Mesenchymal stem cell (in vitro differentiated cells and primary cell): ENCODE measurements around the gene TMEM167B.
"Not testable (repeated sequence)": the region's sequence is repeated elsewhere in the genome, so short reads cannot be mapped to it uniquely, and the experiment has no call there.

ENCODE experiments used
- DNase-seq: peaks from one replicate; pipeline ENCODE4 v3.0.0-alpha.2; 2013
- H2AFZ ChIP-seq: one replicate; pipeline ENCODE4 v1.6.1; 2013; ENCODE audit warnings: low read depth, mild to moderate bottlenecking, control low read depth, inconsistent platforms, low read length, moderate library complexity
- H2AK5ac ChIP-seq: 2 replicates; pipeline ENCODE4 v1.6.1; 2013; ENCODE audit warnings: low read length, moderate library complexity, mild to moderate bottlenecking, inconsistent platforms; ENCODE audit not compliant: severe bottlenecking
- H2BK120ac ChIP-seq: one replicate; pipeline ENCODE4 v1.6.1; 2013; ENCODE audit warnings: low read depth, mild to moderate bottlenecking, inconsistent platforms, low read length, moderate library complexity
- H2BK12ac ChIP-seq, 2 experiments: one replicate each; pipeline ENCODE4 v1.6.1; 2013; ENCODE audit warnings: inconsistent platforms in 2 of 2, low read length in 2 of 2, mild to moderate bottlenecking in 2 of 2, moderate library complexity in 2 of 2, control low read depth in 1 of 2
- H2BK15ac ChIP-seq: one replicate; pipeline ENCODE4 v1.6.1; 2013; ENCODE audit warnings: mild to moderate bottlenecking, low read depth, inconsistent platforms; ENCODE audit not compliant: poor library complexity, severe bottlenecking
- H2BK5ac ChIP-seq: 2 replicates; pipeline ENCODE4 v1.6.1; 2013; ENCODE audit warnings: low read depth, mild to moderate bottlenecking, low read length, control low read depth, inconsistent platforms; ENCODE audit not compliant: poor library complexity, severe bottlenecking
- H3K14ac ChIP-seq, 2 experiments: one replicate each; pipeline ENCODE4 v1.6.1; 2013; ENCODE audit warnings: inconsistent platforms in 2 of 2, low read length in 2 of 2, control low read depth in 1 of 2, mild to moderate bottlenecking in 1 of 2, moderate library complexity in 1 of 2
- H3K18ac ChIP-seq, 2 experiments: one replicate each; pipeline ENCODE4 v1.6.1; 2013; ENCODE audit warnings: inconsistent platforms in 2 of 2, low read length in 2 of 2, control low read depth in 1 of 2, low read depth in 1 of 2, mild to moderate bottlenecking in 1 of 2
- H3K23ac ChIP-seq, 2 experiments: one replicate each; pipeline ENCODE4 v1.6.1; 2013; ENCODE audit warnings: inconsistent platforms in 2 of 2, low read length in 2 of 2, mild to moderate bottlenecking in 2 of 2, moderate library complexity in 2 of 2, control low read depth in 1 of 2
- H3K27ac ChIP-seq: 2 replicates; pipeline ENCODE4 v1.5.1; 2013; ENCODE audit warnings: mild to moderate bottlenecking, moderate library complexity, low read length, control low read depth, inconsistent platforms; ENCODE audit not compliant: poor library complexity, severe bottlenecking
- H3K27me3 ChIP-seq, 2 experiments: 2 replicates each; pipeline versions ENCODE4 v1.6.1 to v1.7.0; 2013; ENCODE audit warnings: low read length in 2 of 2, mild to moderate bottlenecking in 2 of 2, moderate library complexity in 2 of 2, control low read depth in 1 of 2, inconsistent platforms in 1 of 2; ENCODE audit not compliant: control insufficient read depth in 1 of 2, insufficient read depth in 1 of 2
- H3K36me3 ChIP-seq, 2 experiments: 2 replicates each; pipeline versions ENCODE4 v1.6.1 to v1.7.0; 2013; ENCODE audit warnings: low read length in 2 of 2, control low read depth in 1 of 2, inconsistent platforms in 1 of 2, low read depth in 1 of 2, mild to moderate bottlenecking in 1 of 2; ENCODE audit not compliant: insufficient read depth in 2 of 2, control insufficient read depth in 1 of 2
- H3K4ac ChIP-seq, 2 experiments: one replicate each; pipeline ENCODE4 v1.6.1; 2013; ENCODE audit warnings: inconsistent platforms in 2 of 2, low read length in 2 of 2, mild to moderate bottlenecking in 2 of 2, moderate library complexity in 2 of 2, control low read depth in 1 of 2, low read depth in 1 of 2
- H3K4me1 ChIP-seq: 2 replicates; pipeline ENCODE4 v1.6.1; 2013; ENCODE audit warnings: low read depth, low read length, control low read depth; ENCODE audit not compliant: control insufficient read depth, insufficient read depth
- H3K4me2 ChIP-seq: 2 replicates; pipeline ENCODE4 v1.6.1; 2013; ENCODE audit warnings: low read length, mild to moderate bottlenecking, inconsistent platforms; ENCODE audit not compliant: poor library complexity, severe bottlenecking
- H3K4me3 ChIP-seq, 2 experiments: 2 replicates each; pipeline versions ENCODE4 v1.5.1 to v1.7.0; 2013; ENCODE audit warnings: low read length in 2 of 2, mild to moderate bottlenecking in 2 of 2, control low read depth in 1 of 2, low read depth in 1 of 2; ENCODE audit not compliant: insufficient read depth in 1 of 2
- H3K79me1 ChIP-seq: replicated peaks from 2 replicates; pipeline ENCODE4 v1.6.1; 2013; ENCODE audit warnings: mild to moderate bottlenecking, control low read depth, low read length, inconsistent platforms; ENCODE audit not compliant: poor library complexity, severe bottlenecking
- H3K9ac ChIP-seq: 2 replicates; pipeline ENCODE4 v1.7.0; 2013; ENCODE audit warnings: mild to moderate bottlenecking, low read length, moderate library complexity
- H3K9me3 ChIP-seq: 2 replicates; pipeline ENCODE4 v1.7.0; 2013; ENCODE audit warnings: mild to moderate bottlenecking, low read length; ENCODE audit not compliant: control insufficient read depth
- H4K8ac ChIP-seq: one replicate; pipeline ENCODE4 v1.6.1; 2013; ENCODE audit warnings: inconsistent platforms, mild to moderate bottlenecking, low read length, moderate library complexity
- H4K91ac ChIP-seq: one replicate; pipeline ENCODE4 v1.6.1; 2013; ENCODE audit warnings: mild to moderate bottlenecking, low read length, inconsistent platforms
- WGBS: methylation state at CpG from one replicate; pipeline ENCODE4 v1.1.7; 2013; ENCODE audit warnings: mixed read lengths; 5-methylcytosine and 5-hydroxymethylcytosine counted together

TMEM167B gene

DNA sequence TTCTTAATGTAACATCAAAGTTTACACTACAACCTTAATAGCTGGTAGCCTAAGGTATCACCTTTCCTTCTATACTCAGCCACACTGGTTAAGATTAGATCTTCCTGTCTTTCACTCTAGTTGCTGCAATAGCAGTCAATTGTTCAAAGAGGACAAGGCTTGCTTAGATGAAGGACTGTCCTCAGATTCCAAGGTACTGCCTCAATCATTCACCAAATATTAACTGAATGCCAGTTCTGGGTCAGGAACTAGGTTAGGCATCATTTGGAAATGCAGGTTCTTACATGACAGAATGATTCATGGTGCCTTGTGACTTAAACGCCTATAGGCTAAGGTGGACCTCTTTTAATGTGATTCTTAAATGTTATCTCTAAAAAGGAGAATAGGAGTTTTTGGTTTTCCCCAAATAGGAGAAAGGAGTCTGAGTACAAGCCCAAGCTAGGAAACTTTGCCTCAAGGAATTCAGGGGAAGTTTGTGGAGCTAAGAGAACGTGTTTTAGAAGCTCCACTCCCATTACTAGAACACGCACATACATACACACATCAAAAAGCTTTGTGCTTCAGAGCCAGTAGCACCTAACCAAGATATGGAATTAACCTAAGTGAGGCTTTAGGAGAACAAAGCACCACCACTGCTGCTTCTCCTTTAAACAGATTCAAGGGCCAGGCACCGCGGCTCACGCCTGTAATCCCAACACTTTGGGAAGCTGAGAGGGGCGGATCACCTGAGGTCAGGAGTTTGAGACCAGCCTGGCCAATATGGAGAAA is 40.2 kb upstream of the TMEM167B start:
- H3K18ac ChIP-seq = no peak overlapping the region
- no peak overlapping the region for H3K27ac ChIP-seq

DNA sequence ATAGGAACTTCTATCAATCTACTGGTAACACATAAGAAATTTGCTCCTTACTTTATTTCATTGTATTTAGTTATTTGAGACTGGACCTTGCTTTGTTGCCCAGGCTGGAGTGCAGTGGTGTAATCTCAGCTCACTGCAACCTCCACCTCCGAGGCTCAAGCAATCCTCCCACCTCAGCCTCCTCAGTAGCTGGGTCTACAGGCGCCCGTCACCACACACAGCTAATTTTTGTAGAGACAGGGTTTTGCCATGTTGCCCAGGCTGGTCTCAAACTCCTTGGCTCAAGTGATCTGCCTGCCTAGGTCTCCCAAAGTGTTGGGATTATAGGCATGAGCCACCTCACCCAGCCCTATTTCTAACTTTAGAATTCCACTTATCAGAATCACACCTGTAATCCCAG is 38.4 kb upstream of the TMEM167B start:
- H3K4me1 ChIP-seq, H3K79me1 ChIP-seq, H2AFZ ChIP-seq, H3K4me3 ChIP-seq, H3K4me2 ChIP-seq, H2AK5ac ChIP-seq, H3K27ac ChIP-seq, H3K36me3 ChIP-seq, H4K91ac ChIP-seq, H3K9ac ChIP-seq, H3K4ac ChIP-seq, H2BK120ac ChIP-seq, H3K9me3 ChIP-seq, H3K27me3 ChIP-seq, H2BK15ac ChIP-seq, DNase-seq, H3K14ac ChIP-seq, H3K23ac ChIP-seq, H3K18ac ChIP-seq, H4K8ac ChIP-seq, H2BK12ac ChIP-seq, H2BK5ac ChIP-seq: not testable (repeated sequence)
- WGBS = 96% methylated on average over 3 of the region's 3 CpGs

More for the DNA sequence above, 40.2 kb upstream of the TMEM167B start:
- Histone ChIP-seq H3K27me3 (no peaks in the 10 kb centered on the region), H3K14ac (no peak overlapping the region), H2BK5ac (peak overlapping the region; percentile 31), H3K23ac (no peak overlapping the region), H3K4me3 (no peak overlapping the region), H4K8ac (no peak overlapping the region), H3K79me1 (no peaks in the 10 kb centered on the region), H3K36me3 (no peaks in the 10 kb centered on the region), H3K4ac (no peak overlapping the region), H4K91ac (no peak overlapping the region), H3K9me3 (no peaks in the 10 kb centered on the region), H2BK120ac (no peak overlapping the region), H3K4me2 (no peak overlapping the region), H2BK15ac (no peak overlapping the region), H3K4me1 (peaks cover 3% of the 10 kb centered on the region), H2AK5ac (no peak overlapping the region), H2AFZ (no peak overlapping the region), H3K9ac (no peak overlapping the region), H2BK12ac (no peak overlapping the region)
- WGBS = 88% methylated on average over 7 of the region's 7 CpGs
- DNase-seq = no peak

DNA sequence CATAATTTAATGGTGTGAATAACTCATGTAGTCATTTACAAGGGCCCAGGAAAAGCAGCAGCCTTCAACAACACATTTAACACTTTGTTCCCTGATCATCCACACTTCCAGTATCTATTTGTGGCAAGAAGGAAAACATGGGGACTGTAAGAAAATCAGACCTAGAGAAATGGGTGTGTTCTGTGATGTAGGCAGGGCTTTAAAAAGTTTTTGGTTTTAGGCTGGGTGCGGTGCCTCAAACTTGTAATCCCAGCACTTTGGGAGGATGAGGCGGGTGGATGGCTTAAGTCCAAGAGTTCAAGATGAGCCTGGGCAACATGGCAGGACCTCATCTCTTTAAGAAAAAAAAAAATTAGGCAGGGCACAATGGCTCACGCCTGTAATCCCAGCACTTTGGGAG is 34.5 kb upstream of the TMEM167B start:
- Histone ChIP-seq H3K4ac (no peak overlapping the region), H3K4me1 (peaks cover 1% of the 10 kb centered on the region), H4K8ac (no peak overlapping the region), H3K23ac (no peak overlapping the region), H2AFZ (no peak overlapping the region), H2BK12ac (no peak overlapping the region), H2BK5ac (no peak overlapping the region), H3K14ac (no peak overlapping the region), H3K27ac (no peak overlapping the region), H3K9me3 (no peaks in the 10 kb centered on the region), H2AK5ac (no peak overlapping the region), H3K4me2 (no peak overlapping the region), H3K36me3 (no peaks in the 10 kb centered on the region), H2BK120ac (no peak overlapping the region), H3K9ac (no peak overlapping the region), H4K91ac (no peak overlapping the region), H2BK15ac (no peak overlapping the region), H3K27me3 (no peaks in the 10 kb centered on the region), H3K4me3 (no peak overlapping the region), H3K79me1 (no peaks in the 10 kb centered on the region), H3K18ac (no peak overlapping the region)
- DNase-seq = no peak
- 100% methylated on average over 3 of the region's 3 CpGs for WGBS

DNA sequence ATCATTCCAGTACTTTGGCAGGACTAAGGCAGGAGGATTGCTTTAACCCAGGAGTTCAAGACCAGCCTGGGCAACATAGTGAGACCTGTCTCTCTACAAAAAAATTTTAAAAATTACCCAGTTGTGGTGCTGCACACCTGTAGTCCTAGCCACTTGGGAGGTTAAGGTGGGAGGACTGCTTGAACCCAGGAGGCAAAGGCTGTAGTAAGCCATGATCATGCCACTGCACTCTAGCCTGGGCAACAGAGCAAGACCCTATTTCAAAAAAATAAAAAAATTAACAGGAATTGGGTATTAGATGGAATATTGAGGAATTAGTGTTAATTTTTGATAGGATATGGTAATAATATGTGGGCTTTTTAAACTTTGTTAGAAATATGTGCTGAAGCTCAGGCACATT is 31.5 kb upstream of the TMEM167B start:
- H2BK120ac ChIP-seq = no peak overlapping the region
- H3K18ac ChIP-seq = no peak overlapping the region
- peaks cover 12 to 17% of the 10 kb centered on the region in 2 experiments for H3K36me3 ChIP-seq
- no peak overlapping the region for H4K8ac ChIP-seq
- H3K27ac ChIP-seq = no peak overlapping the region
- H2BK5ac ChIP-seq = no peak overlapping the region
- no peak overlapping the region for H4K91ac ChIP-seq
- no peak for DNase-seq
- H3K9ac ChIP-seq = no peak overlapping the region
- H3K27me3 ChIP-seq = no peaks in the 10 kb centered on the region
- no peak overlapping the region for H2AK5ac ChIP-seq
- H2BK12ac ChIP-seq = no peak overlapping the region
- H3K9me3 ChIP-seq = no peaks in the 10 kb centered on the region
- no peak overlapping the region for H3K4me2 ChIP-seq
- H3K4me1 ChIP-seq = peaks cover 4% of the 10 kb centered on the region
- H3K23ac ChIP-seq = no peak overlapping the region
- H3K4ac ChIP-seq = no peak overlapping the region
- no peak overlapping the region for H3K14ac ChIP-seq
- no peaks in the 10 kb centered on the region for H3K79me1 ChIP-seq
- no peak overlapping the region for H2BK15ac ChIP-seq
- H2AFZ ChIP-seq = no peak overlapping the region
- no peak overlapping the region for H3K4me3 ChIP-seq
